GM23338 (cell line): ENCODE results near the gene PDE4B. TPM values are rescaled to one million over a fixed set of nuclear protein-coding genes. Genes with fewer than 3 reads are reported as not detected.

Source experiments
- ATAC-seq: fragments of 200-7000 bp; cut with Tn5 transposase; 3 replicates; pipeline ENCODE4 v1.9.1; 2020
- DNase-seq: peaks from one replicate; pipeline ENCODE4 v3.0.0-alpha.2; 2015; ENCODE audit warnings: low spot score
- H2AFZ ChIP-seq: fragments of 200-600 bp; sonication (generic); 2 replicates; pipeline ENCODE4 v1.8.0; 2016; ENCODE audit warnings: antibody characterized with exemption, mild to moderate bottlenecking, moderate library complexity
- H3F3A ChIP-seq: fragments of 200-600 bp; sonication (generic); replicated peaks from 2 replicates; pipeline ENCODE4 v1.8.0; 2017; ENCODE audit warnings: antibody characterized with exemption, mixed run types, low read depth
- H3K27ac ChIP-seq: fragments of 200-600 bp; sonication (generic); 2 replicates; pipeline ENCODE4 v1.6.1; 2016; ENCODE audit warnings: low read depth
- H3K27me3 ChIP-seq: fragments of 200-600 bp; sonication (generic); 2 replicates; pipeline ENCODE4 v1.8.0; 2016; ENCODE audit warnings: mild to moderate bottlenecking, mixed run types, moderate library complexity; ENCODE audit not compliant: insufficient read depth
- H3K36me3 ChIP-seq: fragments of 200-600 bp; sonication (generic); 2 replicates; pipeline ENCODE4 v1.8.0; 2016; ENCODE audit warnings: mild to moderate bottlenecking; ENCODE audit not compliant: insufficient read depth
- H3K4me1 ChIP-seq: fragments of 200-600 bp; sonication (generic); 2 replicates; pipeline ENCODE4 v1.8.0; 2016; ENCODE audit warnings: mild to moderate bottlenecking, moderate library complexity; ENCODE audit not compliant: insufficient read depth
- H3K4me2 ChIP-seq: fragments of 200-600 bp; sonication (generic); 2 replicates; pipeline ENCODE4 v1.7.1; 2017; ENCODE audit warnings: mixed run types
- H3K4me3 ChIP-seq: fragments of 200-600 bp; sonication (generic); 2 replicates; pipeline ENCODE4 v1.6.1; 2016; ENCODE audit warnings: mixed run types
- H3K79me2 ChIP-seq: fragments of 200-600 bp; sonication (generic); replicated peaks from 2 replicates; pipeline ENCODE4 v1.8.0; 2017; ENCODE audit warnings: mild to moderate bottlenecking; ENCODE audit not compliant: insufficient read depth
- H3K9me2 ChIP-seq: fragments of 200-600 bp; sonication (generic); 2 replicates; pipeline ENCODE4 v1.8.0; 2017; ENCODE audit not compliant: insufficient read depth
- H4K20me1 ChIP-seq: fragments of 200-600 bp; sonication (generic); replicated peaks from 2 replicates; pipeline ENCODE4 v1.8.0; 2017; ENCODE audit warnings: mild to moderate bottlenecking; ENCODE audit not compliant: insufficient read depth
- H3K27ac Mint-ChIP-seq: 2 replicates; pipeline ENCODE4 v1.8.0; 2020; ENCODE audit warnings: inconsistent platforms, mild to moderate bottlenecking, moderate library complexity, mixed read lengths
- H3K27me3 Mint-ChIP-seq: 3 replicates; pipeline ENCODE4 v1.8.0; 2022; ENCODE audit warnings: low read depth, mild to moderate bottlenecking, moderate library complexity, mixed read lengths, inconsistent platforms; ENCODE audit not compliant: insufficient read depth, poor library complexity
- H3K36me3 Mint-ChIP-seq: 3 replicates; pipeline ENCODE4 v1.8.0; 2021; ENCODE audit warnings: low read depth, mild to moderate bottlenecking, inconsistent platforms, moderate library complexity, mixed read lengths
- H3K4me1 Mint-ChIP-seq: 3 replicates; pipeline ENCODE4 v1.8.0; 2020; ENCODE audit warnings: mild to moderate bottlenecking, inconsistent platforms, mixed read lengths
- H3K4me3 Mint-ChIP-seq: 3 replicates; pipeline ENCODE4 v1.8.0; 2021; ENCODE audit warnings: moderate library complexity, mild to moderate bottlenecking, inconsistent platforms, mixed read lengths
- H3K9me3 Mint-ChIP-seq: 3 replicates; pipeline ENCODE4 v1.8.0; 2020; ENCODE audit warnings: moderate library complexity, mild to moderate bottlenecking, inconsistent platforms, mixed read lengths
- CREB1 ChIP-seq: fragments of 250-450 bp; sonication (Bioruptor Pico); IDR thresholded peaks from 2 replicates; pipeline ENCODE4 v1.5.0; 2020; ENCODE audit warnings: low read depth, mild to moderate bottlenecking, moderate library complexity
- CTCF ChIP-seq, 2 experiments: fragments of 200-600 bp in 1 of 2; sonication (generic) in 1 of 2; conservative IDR thresholded peaks; 2 replicates each; pipeline versions ENCODE4 v1.5.1 to v1.6.1; 2016 to 2017; ENCODE audit warnings: antibody characterized with exemption in 2 of 2, low read depth in 2 of 2, mild to moderate bottlenecking in 2 of 2, moderate library complexity in 1 of 2
- ETS1 ChIP-seq: IDR thresholded peaks from 2 replicates; pipeline ENCODE4 v1.6.1; 2016; ENCODE audit warnings: antibody characterized with exemption
- EZH2 ChIP-seq: fragments of 200-600 bp; sonication (generic); IDR thresholded peaks from one replicate; pipeline ENCODE4 v1.8.0; 2017; ENCODE audit warnings: antibody characterized with exemption, mild to moderate bottlenecking, low read depth; ENCODE audit not compliant: unreplicated experiment
- EZH2phosphoT487 ChIP-seq: fragments of 200-600 bp; sonication (generic); IDR thresholded peaks from one replicate; pipeline ENCODE4 v1.8.1; 2018; ENCODE audit warnings: antibody characterized with exemption; ENCODE audit not compliant: unreplicated experiment
- JUNB ChIP-seq: IDR thresholded peaks from one replicate; pipeline ENCODE4 v1.6.1; 2016; ENCODE audit warnings: antibody characterized with exemption; ENCODE audit not compliant: unreplicated experiment
- NANOG ChIP-seq: IDR thresholded peaks from 2 replicates; pipeline ENCODE4 v1.6.1; 2016; ENCODE audit warnings: antibody characterized with exemption, borderline replicate concordance
- POLR2AphosphoS5 ChIP-seq: IDR thresholded peaks from 2 replicates; pipeline ENCODE4 v1.6.1; 2016; ENCODE audit warnings: antibody characterized with exemption, low read depth
- REST ChIP-seq: IDR thresholded peaks from one replicate; pipeline ENCODE4 v1.6.1; 2018; ENCODE audit warnings: antibody characterized with exemption; ENCODE audit not compliant: unreplicated experiment
- STAT1 ChIP-seq: IDR thresholded peaks from one replicate; pipeline ENCODE4 v1.6.1; 2016; ENCODE audit warnings: antibody characterized with exemption; ENCODE audit not compliant: unreplicated experiment
- ZNF114 ChIP-seq: fragments of 250-450 bp; sonication (Bioruptor Pico); IDR thresholded peaks from 2 replicates; pipeline ENCODE4 v1.5.0; 2020; ENCODE audit warnings: mild to moderate bottlenecking, moderate library complexity
- ZNF331 ChIP-seq: fragments of 250-450 bp; sonication (Bioruptor Pico); IDR thresholded peaks from 2 replicates; pipeline ENCODE4 v1.5.0; 2020; ENCODE audit warnings: low read depth, mild to moderate bottlenecking, moderate library complexity
- ZNF462 ChIP-seq: fragments of 250-450 bp; sonication (Bioruptor Pico); IDR thresholded peaks from 2 replicates; pipeline ENCODE4 v1.5.0; 2020; ENCODE audit warnings: mild to moderate bottlenecking, moderate library complexity
- polyA plus RNA-seq: library from polyadenylated mRNA; unstranded; fragments of >200 nt; fragmentation: Nextera tagmentation; extraction: Ambion mirVana; gene quantifications from 2 replicates; pipeline ENCODE4 v1.2.1, GENCODE V29; 2016
- total RNA-seq: library from RNA; depleted of rRNA; stranded (reverse); fragments of >200 nt; shearing (Covaris generic); gene quantifications from 2 replicates; pipeline ENCODE4 v1.2.3, GENCODE V29; 2014

Gene PDE4B
- total and polyA plus RNA-seq, 2 experiments from 2014 or later: 14.0 to 25.6 TPM

- no peaks in the 10 kb centered on the region for H3K27me3 Mint-ChIP-seq
- no peak for TF ChIP-seq ZNF114
- TF ChIP-seq CTCF (conservative IDR thresholded peaks at IDR 0.05; ENCODE audit: low read depth in 2 of 2): no peak
- no peak for TF ChIP-seq EZH2phosphoT487
- no peak for TF ChIP-seq ZNF462 (CRISPR knock-in tag)
- no peak for TF ChIP-seq CREB1 (CRISPR knock-in tag)
- TF ChIP-seq STAT1: no peak
- TF ChIP-seq EZH2: no peak
- TF ChIP-seq REST: no peak
- TF ChIP-seq ETS1: no peak
- no peak for TF ChIP-seq ZNF331 (CRISPR knock-in tag)
- TF ChIP-seq NANOG: no peak
- no peak for TF ChIP-seq POLR2AphosphoS5
- no peak for TF ChIP-seq JUNB
- Histone ChIP-seq H3K79me2 (no peaks in the 10 kb centered on the region), H3K27me3 (no peaks in the 10 kb centered on the region), H3K4me1 (no peaks in the 10 kb centered on the region), H3K4me3 (no peak overlapping the region), H3K36me3 (no peaks in the 10 kb centered on the region), H3K4me2 (no peak overlapping the region), H4K20me1 (no peaks in the 10 kb centered on the region), H3F3A (no peaks in the 10 kb centered on the region), H2AFZ (no peak overlapping the region), H3K27ac (no peak overlapping the region), H3K9me2 (0 out of 2 replicates have a peak, but pooled peaks cover 5% of the 10 kb centered on the region)
- H3K9me3 Mint-ChIP-seq: no peaks in the 10 kb centered on the region; the same call in 2 of the 3 replicates
- no peak overlapping the region for H3K4me3 Mint-ChIP-seq
- H3K36me3 Mint-ChIP-seq: no peaks in the 10 kb centered on the region
- no peak for ATAC-seq
- H3K4me1 Mint-ChIP-seq: no peaks in the 10 kb centered on the region
- no peak for DNase-seq
- no peak overlapping the region for H3K27ac Mint-ChIP-seq
These were observed 28.3 kb downstream of the PDE4B start for GRCh38 chr1:65820983-65821382.
